T-cell (primary cell): ENCODE measurements around the gene TTK. TPM values are rescaled to one million over a fixed set of nuclear protein-coding genes. Genes with fewer than 3 reads are reported as not detected.
A peak's percentile ranks its signal among the peaks of the same experiment; 100 is the strongest.

Experiments used
- ATAC-seq, 4 experiments: fragments of 200-7000 bp in 3 of 4; fragments of 150-1000 bp in 1 of 4; cut with Tn5 transposase; replicated peaks in 1 of 4; 1 replicate in 3 of 4; 2 replicates in 1 of 4; pipeline ENCODE4 v1.10.0; 2021; ENCODE audit warnings: moderate library complexity in 3 of 4, mild to moderate bottlenecking in 2 of 4, moderate number of reproducible peaks in 1 of 4
- CTCF ChIA-PET, 2 donors: fragments of 300-600 bp; sonication (Branson Sonifier 250); formaldehyde crosslinking; loops; one replicate each; lab custom pipeline; 2022; ENCODE audit warnings: antibody characterized with exemption in 2 of 2; lab: Charles Lee
- POLR2A ChIA-PET, 2 donors: fragments of 300-600 bp; sonication (Branson Sonifier 250); formaldehyde crosslinking; loops; one replicate each; lab custom pipeline; 2022; ENCODE audit warnings: antibody characterized with exemption in 2 of 2; lab: Charles Lee
- DNase-seq, 35 experiments: peaks; one replicate each; pipeline versions ENCODE4 v3.0.0 to v3.0.0-alpha.2; 2013 to 2023
- H3K27ac ChIP-seq: one replicate; pipeline ENCODE4 v1.5.1; 2013; ENCODE audit warnings: low read length
- H3K27me3 ChIP-seq, 2 experiments: replicated peaks in 1 of 2; 1 replicate in 1 of 2; 2 replicates in 1 of 2; pipeline versions ENCODE4 v1.6.1 to v1.7.0; 2013; ENCODE audit warnings: low read length in 1 of 2, mixed read lengths in 1 of 2; ENCODE audit not compliant: control insufficient read depth in 2 of 2, insufficient read depth in 2 of 2; ENCODE audit errors: extremely low read depth in 1 of 2
- H3K36me3 ChIP-seq, 2 donors: 1 replicate in 1 of 2; 2 replicates in 1 of 2; pipeline versions ENCODE4 v1.6.1 to v1.7.0; 2013; ENCODE audit warnings: low read length in 1 of 2; ENCODE audit not compliant: control insufficient read depth in 2 of 2, insufficient read depth in 1 of 2; ENCODE audit errors: extremely low read depth in 1 of 2
- H3K4me1 ChIP-seq, 2 experiments: 1 replicate in 1 of 2; 2 replicates in 1 of 2; pipeline versions ENCODE4 v1.6.1 to v1.7.0; 2013; ENCODE audit warnings: low read length in 2 of 2, mixed read lengths in 1 of 2; ENCODE audit not compliant: insufficient read depth in 2 of 2, control insufficient read depth in 1 of 2; ENCODE audit errors: extremely low read depth in 1 of 2
- H3K4me3 ChIP-seq, 2 donors: 1 replicate in 1 of 2; 2 replicates in 1 of 2; pipeline versions ENCODE4 v1.5.1 to v1.7.0; 2013; ENCODE audit warnings: mild to moderate bottlenecking in 2 of 2, low read length in 1 of 2, moderate library complexity in 1 of 2; ENCODE audit not compliant: control insufficient read depth in 1 of 2; ENCODE audit errors: extremely low read depth in 1 of 2
- H3K9me3 ChIP-seq: 2 replicates; pipeline ENCODE4 v1.7.0; 2013
- H3K27ac Mint-ChIP-seq, 2 donors: one replicate each; pipeline ENCODE4 v1.8.0; 2020 to 2021; ENCODE audit warnings: mild to moderate bottlenecking in 2 of 2, mixed read lengths in 2 of 2
- H3K27me3 Mint-ChIP-seq, 2 donors: one replicate each; pipeline ENCODE4 v1.8.0; 2021 to 2022; ENCODE audit warnings: mixed read lengths in 2 of 2
- H3K36me3 Mint-ChIP-seq: one replicate; pipeline ENCODE4 v1.8.0; 2021; ENCODE audit warnings: mixed read lengths
- H3K4me1 Mint-ChIP-seq, 3 donors: one replicate each; pipeline ENCODE4 v1.8.0; 2020 to 2022; ENCODE audit warnings: mixed read lengths in 3 of 3, mild to moderate bottlenecking in 1 of 3
- H3K4me3 Mint-ChIP-seq, 3 donors: one replicate each; pipeline ENCODE4 v1.8.0; 2020 to 2022; ENCODE audit warnings: mild to moderate bottlenecking in 3 of 3, mixed read lengths in 3 of 3, moderate library complexity in 3 of 3
- H3K9me3 Mint-ChIP-seq, 3 donors: one replicate each; pipeline ENCODE4 v1.8.0; 2020 to 2022; ENCODE audit warnings: mixed read lengths in 3 of 3
- WGBS: methylation state at CpG from one replicate; pipeline ENCODE4 v1.1.5; 2013; ENCODE audit warnings: missing lambda C conversion rate; ENCODE audit not compliant: insufficient coverage; 5-methylcytosine and 5-hydroxymethylcytosine counted together
- total RNA-seq, 35 experiments: library from RNA in 6 of 35; stranded (reverse) in 6 of 35; fragments of 120-200 nt in 1 of 35; gene quantifications; one replicate each; pipeline versions ENCODE4 v1.2.1 to v1.2.4 and lab custom pipeline; 2013 to 2026

TTK gene
- total RNA-seq = 1 to 10 TPM in 2 of 5 donors, under 1 TPM in 3; 0.38 to 1.2 (median 0.55) TPM
- total RNA-seq (2013) = 0.88 TPM
- 0.17 to 37.9 (median 0.98) reads per million in 29 experiments for total RNA-seq (lab: John Stamatoyannopoulos, UW)

DNA sequence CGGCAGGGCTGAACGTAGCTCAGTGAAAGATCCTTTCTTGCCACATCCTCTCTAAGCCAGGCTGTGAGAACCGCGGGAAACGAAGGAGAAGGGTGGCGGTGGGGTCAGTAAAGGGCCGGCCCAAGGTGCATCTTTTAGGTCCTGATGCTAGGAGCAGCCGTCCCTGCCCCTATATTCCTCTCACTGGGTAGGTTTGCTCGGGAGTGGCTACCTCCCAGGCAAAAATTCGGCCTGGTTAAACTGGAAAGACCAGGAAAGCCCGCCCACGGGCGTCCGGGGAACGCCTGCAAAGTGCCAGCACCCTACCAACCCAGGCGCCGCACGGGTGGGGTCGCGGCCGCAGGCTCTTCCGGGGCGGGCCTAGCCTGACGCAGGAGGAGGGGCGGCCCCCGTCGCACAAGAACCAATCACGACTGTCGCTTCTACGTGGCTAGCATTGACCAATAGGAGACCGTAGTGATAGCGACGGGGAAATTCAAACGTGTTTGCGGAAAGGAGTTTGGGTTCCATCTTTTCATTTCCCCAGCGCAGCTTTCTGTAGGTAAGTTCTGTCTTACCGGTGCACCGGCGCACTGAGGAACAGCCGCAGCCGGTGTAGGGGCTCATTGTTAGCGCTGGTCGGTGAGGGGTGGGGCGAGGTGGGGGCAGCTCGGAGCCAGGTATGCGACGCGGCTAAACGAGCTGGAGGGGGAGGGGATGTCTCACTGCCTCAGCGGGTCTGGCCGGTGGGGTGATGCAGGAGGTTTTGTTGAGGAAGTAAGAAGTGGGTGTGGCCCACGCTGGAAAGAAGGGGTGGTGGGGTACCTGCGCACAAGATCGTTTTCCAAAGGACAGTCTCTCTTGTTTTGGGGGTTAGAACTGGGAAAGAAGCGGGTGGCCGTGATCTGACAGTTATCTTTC lies at the start of gene TTK:
TSS of gene TTK (plus strand) at position 477 of the 900 bp plus-strand sequence. CDS start 1,195 bp downstream, outside the sequence.
- Histone ChIP-seq H3K4me3 (peak within 1 kb of the TSS; percentile 81 to 86), H3K4me1 (peaks cover 10 to 16% of the 10 kb centered on the region in 2 experiments), H3K9me3 (no peaks in the 10 kb centered on the region), H3K27ac (peak within 1 kb of the TSS; percentile 96), H3K27me3 (no peaks in the 10 kb centered on the region), H3K36me3 (no peaks in the 10 kb centered on the region)
- CTCF ChIA-PET = interaction anchor here (0.5 to 2.1 kb wide), 13 partner anchors 19 to 1749 kb away, joined by 3 to 23 read pairs (median 5); partner anchors contain the start of genes BCKDHB (in 1 of the 2) and ELOVL4 (in 1 of the 2)
- peak within 1 kb of the TSS; percentile 95 to 96 for H3K27ac Mint-ChIP-seq
- H3K4me1 Mint-ChIP-seq = peaks cover 20 to 23% (median 20%) of the 10 kb centered on the region in 3 donors
- DNase-seq = peak; percentile 82 to 96 (median 91)
- H3K36me3 Mint-ChIP-seq = no peaks in the 10 kb centered on the region
- peak within 1 kb of the TSS; percentile 89 to 98 (median 92) for H3K4me3 Mint-ChIP-seq
- H3K9me3 Mint-ChIP-seq = no peaks in the 10 kb centered on the region
- POLR2A ChIA-PET = interaction anchor here (0.5 to 1.5 kb wide), 5 partner anchors 9 to 237 kb away, joined by 3 to 4 read pairs (median 3); partner anchors contain the start of gene BCKDHB (in 1 of the 2)
- WGBS = under 1% methylated on average over 43 of the region's 56 CpGs
- peak; percentile 98 to 100 (median 99) for ATAC-seq
- peaks cover 0 to 7% of the 10 kb centered on the region in 2 donors for H3K27me3 Mint-ChIP-seq

DNA sequence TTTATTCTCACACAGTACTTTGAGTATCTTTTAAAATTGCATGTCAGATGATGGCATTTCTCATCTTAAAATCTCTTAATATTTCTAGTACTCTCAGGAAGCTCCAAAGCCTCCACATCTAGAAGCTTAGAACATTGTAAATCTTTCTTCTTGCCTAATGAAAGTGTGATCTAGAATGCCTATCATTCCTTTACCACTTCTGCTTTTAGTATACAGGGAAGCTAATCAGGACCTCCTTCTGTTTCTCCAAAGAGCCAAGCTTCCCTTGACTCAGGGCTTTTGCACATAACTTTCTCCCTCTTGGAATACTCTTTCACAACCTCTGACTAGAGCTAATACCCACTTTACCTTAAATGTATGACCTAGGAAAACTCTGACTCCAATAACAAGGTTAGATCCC lies 49.6 kb upstream of the TTK start:
- ChIA-PET POLR2A (interaction anchor here in 1 of 2 donors (0.6 kb wide), 1 partner anchor 20 kb away, joined by 3 read pairs; no protein-coding TSS in a partner anchor), CTCF (interaction anchor here (0.7 to 1.3 kb wide), 4 partner anchors 8 to 139 kb away, joined by 3 to 5 read pairs (median 4); partner anchors contain the start of gene ELOVL4 (in 1 of the 2))
- no peak overlapping the region for H3K27ac Mint-ChIP-seq
- H3K36me3 ChIP-seq = no peaks in the 10 kb centered on the region
- H3K27ac ChIP-seq = no peak overlapping the region
- no peaks in the 10 kb centered on the region for H3K4me1 Mint-ChIP-seq
- no peaks in the 10 kb centered on the region for H3K9me3 Mint-ChIP-seq
- no peaks in the 10 kb centered on the region for H3K9me3 ChIP-seq
- H3K4me1 ChIP-seq = no peaks in the 10 kb centered on the region
- H3K27me3 Mint-ChIP-seq = peaks cover 19 to 32% of the 10 kb centered on the region in 2 donors
- ATAC-seq (no peak), DNase-seq (no peak)
- no peak overlapping the region for H3K4me3 ChIP-seq
- no peak overlapping the region for H3K4me3 Mint-ChIP-seq
- H3K27me3 ChIP-seq = peaks cover 0 to 4% of the 10 kb centered on the region in 2 experiments
- peaks cover 4% of the 10 kb centered on the region for H3K36me3 Mint-ChIP-seq

- peak in 6 of 35 experiments; percentile 1 to 43 (median 12) for DNase-seq
- ChIA-PET CTCF (interaction anchor here (1.1 to 1.5 kb wide), 5 partner anchors 10 to 21 kb away, joined by 3 to 10 read pairs (median 4); no protein-coding TSS in a partner anchor), POLR2A (interaction anchor here in 1 of 2 donors (0.9 kb wide), 1 partner anchor 18 kb away, joined by 3 read pairs; no protein-coding TSS in a partner anchor)
Measured at GRCh38 chr6:79964607-79965081, 39.8 kb upstream of the TTK start.

GRCh38 chr6:79967178-79967577 lies 37.3 kb upstream of the TTK start:
- Histone ChIP-seq H3K9me3 (no peaks in the 10 kb centered on the region), H3K36me3 (no peaks in the 10 kb centered on the region), H3K27ac (no peak overlapping the region), H3K4me3 (no peak overlapping the region), H3K4me1 (peaks cover 3 to 5% of the 10 kb centered on the region in 2 experiments), H3K27me3 (peaks cover 0 to 4% of the 10 kb centered on the region in 2 experiments)
- ChIA-PET CTCF (interaction anchor here in 1 of 2 donors (0.9 kb wide), 1 partner anchor 18 kb away, joined by 3 read pairs; no protein-coding TSS in a partner anchor), POLR2A (no interaction called here)
- Mint-ChIP-seq H3K27me3 (peaks cover 3 to 12% of the 10 kb centered on the region in 2 donors), H3K4me3 (no peak overlapping the region), H3K36me3 (peaks cover 8% of the 10 kb centered on the region), H3K9me3 (peaks cover 14 to 40% (median 15%) of the 10 kb centered on the region in 3 donors), H3K27ac (no peak overlapping the region), H3K4me1 (peaks cover 0 to 15% (median 8%) of the 10 kb centered on the region in 3 donors)
- ATAC-seq (no peak), DNase-seq (no peak)

More at GRCh38 chr6:79964607-79965081, 39.8 kb upstream of the TTK start:
- Histone ChIP-seq H3K36me3 (no peaks in the 10 kb centered on the region), H3K9me3 (no peaks in the 10 kb centered on the region), H3K27me3 (peaks cover 0 to 4% of the 10 kb centered on the region in 2 experiments), H3K4me1 (peaks cover 3 to 5% of the 10 kb centered on the region in 2 experiments), H3K4me3 (no peak overlapping the region), H3K27ac (peak overlapping the region; percentile 61)
- peak in 2 of 4 experiments; percentile 74 to 81 for ATAC-seq
- H3K4me1 Mint-ChIP-seq = peaks cover 0 to 15% (median 8%) of the 10 kb centered on the region in 3 donors
- H3K4me3 Mint-ChIP-seq = no peak overlapping the region
- 0% methylated on average over 1 of the region's 3 CpGs for WGBS
- peaks cover 0 to 14% of the 10 kb centered on the region in 2 donors for H3K27me3 Mint-ChIP-seq
- peaks cover 10 to 37% (median 12%) of the 10 kb centered on the region in 3 donors for H3K9me3 Mint-ChIP-seq
- H3K27ac Mint-ChIP-seq = peak overlapping the region; percentile 64 to 69
- H3K36me3 Mint-ChIP-seq = peaks cover 8% of the 10 kb centered on the region

DNA sequence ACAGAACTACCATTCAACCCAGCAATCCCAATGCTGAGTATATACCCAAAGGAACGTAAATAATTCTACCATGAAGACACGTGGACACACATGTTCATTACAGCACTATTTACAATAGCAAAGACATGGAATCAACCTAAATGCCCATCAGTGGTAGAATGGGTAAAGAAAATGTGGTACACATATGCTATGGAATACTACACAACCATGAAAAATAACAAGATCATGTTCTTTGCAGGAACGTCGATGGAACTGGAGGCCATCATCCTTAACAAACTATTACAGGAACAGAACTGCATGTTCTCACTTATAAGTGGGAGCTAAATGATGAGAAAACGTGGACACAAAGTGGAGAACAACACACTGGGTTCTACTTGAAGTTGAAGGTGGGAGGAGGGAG lies 34.7 kb upstream of the TTK start:
- H3K27me3 ChIP-seq = peaks cover 0 to 4% of the 10 kb centered on the region in 2 experiments
- no peaks in the 10 kb centered on the region for H3K36me3 ChIP-seq
- no peak for ATAC-seq
- Mint-ChIP-seq H3K4me3 (no peak overlapping the region), H3K9me3 (peaks cover 14 to 40% (median 15%) of the 10 kb centered on the region in 3 donors), H3K27me3 (peaks cover 3 to 12% of the 10 kb centered on the region in 2 donors), H3K4me1 (peaks cover 0 to 3% (median 3%) of the 10 kb centered on the region in 3 donors), H3K36me3 (peaks cover 8% of the 10 kb centered on the region), H3K27ac (no peak overlapping the region)
- no peaks in the 10 kb centered on the region for H3K9me3 ChIP-seq
- H3K27ac ChIP-seq = no peak overlapping the region
- CTCF ChIA-PET = no interaction called here
- H3K4me3 ChIP-seq = no peak overlapping the region
- peaks cover 0 to 5% of the 10 kb centered on the region in 2 experiments for H3K4me1 ChIP-seq
- no CpG with 5 or more reads among the region's 5 CpGs for WGBS
- POLR2A ChIA-PET = no interaction called here
- DNase-seq = no peak

DNA sequence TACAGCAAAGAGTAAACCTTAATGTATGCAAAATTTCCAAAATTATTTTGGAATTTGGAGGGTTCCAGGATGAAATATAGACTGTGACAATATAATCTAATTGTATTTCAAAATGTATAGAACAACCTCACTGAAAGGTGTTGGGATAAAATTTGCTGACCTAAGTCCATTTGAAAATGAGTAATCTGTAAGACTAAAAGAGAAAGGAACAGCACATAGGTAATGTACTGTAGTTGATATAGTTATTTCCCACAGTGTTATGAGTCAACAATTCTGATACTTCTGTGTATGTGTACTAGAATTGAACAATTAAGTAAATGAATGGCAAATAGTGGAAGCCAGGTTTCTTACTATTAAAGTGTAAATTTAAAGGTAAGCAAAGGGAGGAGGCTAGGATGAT lies 33.3 kb upstream of the TTK start:
- Histone ChIP-seq H3K27ac (no peak overlapping the region), H3K4me3 (no peak overlapping the region), H3K36me3 (no peaks in the 10 kb centered on the region), H3K9me3 (no peaks in the 10 kb centered on the region), H3K27me3 (no peaks in the 10 kb centered on the region), H3K4me1 (no peaks in the 10 kb centered on the region)
- DNase-seq = no peak
- no peak for ATAC-seq
- Mint-ChIP-seq H3K27ac (no peak overlapping the region), H3K36me3 (peaks cover 7% of the 10 kb centered on the region), H3K4me3 (no peak overlapping the region), H3K4me1 (no peaks in the 10 kb centered on the region), H3K9me3 (peaks cover 14 to 35% (median 15%) of the 10 kb centered on the region in 3 donors), H3K27me3 (peaks cover 3 to 12% of the 10 kb centered on the region in 2 donors)
- POLR2A ChIA-PET = no interaction called here
- CTCF ChIA-PET = interaction anchor here in 1 of 2 donors (0.7 kb wide), 1 partner anchor 170 kb away, joined by 4 read pairs; no protein-coding TSS in a partner anchor
